ENCODE results near the gene AP2A2.
A peak's percentile ranks its signal among the peaks of the same experiment; 100 is the strongest.
"Not testable (repeated sequence)": the region's sequence is repeated elsewhere in the genome, so short reads cannot be mapped to it uniquely, and the experiment has no call there.

Gene AP2A2

GRCh38 chr11:961310-961920 is 35.7 kb downstream of the AP2A2 start:
- peaks cover 30% of the 10 kb centered on the region for H3K36me3 Mint-ChIP-seq
- H3K27ac Mint-ChIP-seq, H3K9me3 Mint-ChIP-seq, CTCF ChIA-PET, H3K4me3 Mint-ChIP-seq, H3K27me3 Mint-ChIP-seq, H3K4me1 Mint-ChIP-seq, DNase-seq: not testable (repeated sequence)

- Mint-ChIP-seq H3K4me1 (peaks cover 9% of the 10 kb centered on the region), H3K27ac (peak overlapping the region; percentile 65), H3K4me3 (no peak overlapping the region), H3K27me3 (no peaks in the 10 kb centered on the region), H3K9me3 (peaks cover 6% of the 10 kb centered on the region), H3K36me3 (peaks cover 29% of the 10 kb centered on the region)
- CTCF ChIA-PET: no interaction called here
- no peak for DNase-seq
Measured at GRCh38 chr11:961921-962320, 36.3 kb downstream of the AP2A2 start.

- Mint-ChIP-seq H3K27me3 (no peaks in the 10 kb centered on the region), H3K9me3 (peaks cover 6% of the 10 kb centered on the region), H3K27ac (peak overlapping the region; percentile 25), H3K4me3 (no peak overlapping the region), H3K36me3 (peaks cover 29% of the 10 kb centered on the region), H3K4me1 (peaks cover 9% of the 10 kb centered on the region)
- DNase-seq: no peak
- CTCF ChIA-PET: no interaction called here
Measured at GRCh38 chr11:962688-963087, 37.0 kb downstream of the AP2A2 start.

- no peak overlapping the region for H3K4me3 Mint-ChIP-seq
- no peaks in the 10 kb centered on the region for H3K27me3 Mint-ChIP-seq
- CTCF ChIA-PET: no interaction called here
- H3K36me3 Mint-ChIP-seq: peaks cover 26% of the 10 kb centered on the region
- no peak overlapping the region for H3K27ac Mint-ChIP-seq
- H3K4me1 Mint-ChIP-seq: peaks cover 9% of the 10 kb centered on the region
- DNase-seq: no peak
- peaks cover 6% of the 10 kb centered on the region for H3K9me3 Mint-ChIP-seq
Measured at GRCh38 chr11:963852-964251, 38.2 kb downstream of the AP2A2 start.

GRCh38 chr11:965206-965775 is 39.6 kb downstream of the AP2A2 start:
- H3K9me3 Mint-ChIP-seq: peaks cover 6% of the 10 kb centered on the region
- no peak overlapping the region for H3K4me3 Mint-ChIP-seq
- H3K36me3 Mint-ChIP-seq: peaks cover 30% of the 10 kb centered on the region
- CTCF ChIA-PET: no interaction called here
- H3K27ac Mint-ChIP-seq: no peak overlapping the region
- H3K27me3 Mint-ChIP-seq: no peaks in the 10 kb centered on the region
- no peak for DNase-seq
- peaks cover 20% of the 10 kb centered on the region for H3K4me1 Mint-ChIP-seq

- Mint-ChIP-seq H3K27me3 (no peaks in the 10 kb centered on the region), H3K36me3 (peaks cover 41% of the 10 kb centered on the region), H3K4me1 (peaks cover 28% of the 10 kb centered on the region), H3K4me3 (no peak overlapping the region), H3K27ac (no peak overlapping the region), H3K9me3 (peaks cover 6% of the 10 kb centered on the region)
- CTCF ChIA-PET: no interaction called here
- DNase-seq: no peak
Measured at GRCh38 chr11:967995-968751, 42.5 kb downstream of the AP2A2 start.

GRCh38 chr11:968822-969221 is 43.2 kb downstream of the AP2A2 start:
- H3K4me1 Mint-ChIP-seq: peaks cover 28% of the 10 kb centered on the region
- no peak overlapping the region for H3K27ac Mint-ChIP-seq
- H3K27me3 Mint-ChIP-seq: no peaks in the 10 kb centered on the region
- H3K9me3 Mint-ChIP-seq: peaks cover 6% of the 10 kb centered on the region
- H3K4me3 Mint-ChIP-seq: no peak overlapping the region
- DNase-seq: no peak
- CTCF ChIA-PET: no interaction called here
- peaks cover 40% of the 10 kb centered on the region for H3K36me3 Mint-ChIP-seq

GRCh38 chr11:969651-970205 is 44.1 kb downstream of the AP2A2 start:
- Mint-ChIP-seq H3K27me3 (no peaks in the 10 kb centered on the region), H3K36me3 (peaks cover 34% of the 10 kb centered on the region), H3K4me1 (peaks cover 29% of the 10 kb centered on the region), H3K9me3 (peaks cover 2% of the 10 kb centered on the region), H3K4me3 (no peak overlapping the region), H3K27ac (peak overlapping the region; percentile 10)
- CTCF ChIA-PET: no interaction called here
- no peak for DNase-seq

GRCh38 chr11:970319-970871 is 44.7 kb downstream of the AP2A2 start:
- peak overlapping the region; percentile 10 for H3K27ac Mint-ChIP-seq

GRCh38 chr11:971092-971690 is 45.5 kb downstream of the AP2A2 start:
- Mint-ChIP-seq H3K36me3 (peaks cover 37% of the 10 kb centered on the region), H3K4me1 (peaks cover 36% of the 10 kb centered on the region), H3K27ac (no peak overlapping the region), H3K27me3 (no peaks in the 10 kb centered on the region), H3K4me3 (no peak overlapping the region), H3K9me3 (no peaks in the 10 kb centered on the region)
- CTCF ChIA-PET: interaction anchor here (0.7 kb wide), 1 partner anchor 155 kb away, joined by 3 read pairs; no protein-coding TSS in a partner anchor
- DNase-seq: no peak

More at GRCh38 chr11:970319-970871, 44.7 kb downstream of the AP2A2 start:
- Mint-ChIP-seq H3K9me3 (no peaks in the 10 kb centered on the region), H3K4me3 (no peak overlapping the region), H3K36me3 (peaks cover 33% of the 10 kb centered on the region), H3K27me3 (no peaks in the 10 kb centered on the region), H3K4me1 (peaks cover 29% of the 10 kb centered on the region)
- peak; percentile 47 for DNase-seq
- CTCF ChIA-PET: no interaction called here

GRCh38 chr11:971731-972365 is 46.2 kb downstream of the AP2A2 start:
- H3K36me3 Mint-ChIP-seq: peaks cover 38% of the 10 kb centered on the region
- peaks cover 36% of the 10 kb centered on the region for H3K4me1 Mint-ChIP-seq
- no peaks in the 10 kb centered on the region for H3K27me3 Mint-ChIP-seq
- CTCF ChIA-PET: no interaction called here
- no peak for DNase-seq
- H3K9me3 Mint-ChIP-seq: no peaks in the 10 kb centered on the region
- no peak overlapping the region for H3K27ac Mint-ChIP-seq
- H3K4me3 Mint-ChIP-seq: no peak overlapping the region

- Mint-ChIP-seq H3K9me3 (no peaks in the 10 kb centered on the region), H3K27me3 (no peaks in the 10 kb centered on the region), H3K4me3 (no peak overlapping the region), H3K27ac (no peak overlapping the region), H3K4me1 (peaks cover 40% of the 10 kb centered on the region), H3K36me3 (peaks cover 38% of the 10 kb centered on the region)
- CTCF ChIA-PET: no interaction called here
- no peak for DNase-seq
Measured at GRCh38 chr11:972523-973211, 47.0 kb downstream of the AP2A2 start.

GRCh38 chr11:973237-973636 is 47.6 kb downstream of the AP2A2 start:
- H3K27ac Mint-ChIP-seq: no peak overlapping the region
- no peaks in the 10 kb centered on the region for H3K9me3 Mint-ChIP-seq
- H3K27me3 Mint-ChIP-seq: no peaks in the 10 kb centered on the region
- peaks cover 38% of the 10 kb centered on the region for H3K36me3 Mint-ChIP-seq
- no peak for DNase-seq
- H3K4me3 Mint-ChIP-seq: no peak overlapping the region
- peaks cover 40% of the 10 kb centered on the region for H3K4me1 Mint-ChIP-seq
- CTCF ChIA-PET: no interaction called here

Data from activated naive CD4-positive, alpha-beta T cell treated with anti-CD3 and anti-CD28 coated beads, Interleukin-2, amount 10 ng/mL, durations not matched to agents 7 days and 5 days (primary cell).